RWPE2 (cell line): ENCODE data around the gene GADD45A.

Experiments
- ATAC-seq: fragments of 200-7000 bp; cut with Tn5 transposase; 3 replicates; pipeline ENCODE4 v1.9.1; 2021; ENCODE audit warnings: low read depth
- DNase-seq: peaks from one replicate; pipeline ENCODE4 v3.0.0-alpha.2; 2020; ENCODE audit warnings: low spot score
- H3K27ac ChIP-seq: fragments of 450-650 bp; 2 replicates; pipeline ENCODE4 v1.5.1; 2017; ENCODE audit warnings: mild to moderate bottlenecking; ENCODE audit not compliant: poor library complexity, severe bottlenecking
- H3K27me3 ChIP-seq: fragments of 250-450 bp; sonication (Bioruptor Pico); 2 replicates; pipeline ENCODE4 v1.5.1; 2021; ENCODE audit warnings: mild to moderate bottlenecking, moderate library complexity; ENCODE audit not compliant: insufficient read depth, poor library complexity, severe bottlenecking
- H3K36me3 ChIP-seq: fragments of 250-450 bp; sonication (Bioruptor Pico); 2 replicates; pipeline ENCODE4 v1.5.1; 2020; ENCODE audit warnings: low read depth, mild to moderate bottlenecking, moderate library complexity
- H3K4me1 ChIP-seq: fragments of 250-450 bp; sonication (Bioruptor Pico); 2 replicates; pipeline ENCODE4 v1.5.1; 2021; ENCODE audit warnings: mild to moderate bottlenecking, moderate library complexity; ENCODE audit not compliant: insufficient read depth, poor library complexity, severe bottlenecking
- H3K4me3 ChIP-seq: fragments of 250-450 bp; sonication (Bioruptor Pico); 2 replicates; pipeline ENCODE4 v1.5.1; 2021; ENCODE audit warnings: mild to moderate bottlenecking, moderate library complexity; ENCODE audit not compliant: severe bottlenecking
- H3K9me3 ChIP-seq: fragments of 250-450 bp; sonication (Bioruptor Pico); 2 replicates; pipeline ENCODE4 v1.5.1; 2021; ENCODE audit warnings: mild to moderate bottlenecking, moderate library complexity; ENCODE audit not compliant: severe bottlenecking
- TF ChIP-seq, protein P1 (sequence below): fragments of 450-650 bp; IDR thresholded peaks from one replicate; pipeline ENCODE4 v1.5.1; 2017; ENCODE audit warnings: mild to moderate bottlenecking, moderate library complexity; ENCODE audit not compliant: poor library complexity, severe bottlenecking

The GADD45A gene

DNA sequence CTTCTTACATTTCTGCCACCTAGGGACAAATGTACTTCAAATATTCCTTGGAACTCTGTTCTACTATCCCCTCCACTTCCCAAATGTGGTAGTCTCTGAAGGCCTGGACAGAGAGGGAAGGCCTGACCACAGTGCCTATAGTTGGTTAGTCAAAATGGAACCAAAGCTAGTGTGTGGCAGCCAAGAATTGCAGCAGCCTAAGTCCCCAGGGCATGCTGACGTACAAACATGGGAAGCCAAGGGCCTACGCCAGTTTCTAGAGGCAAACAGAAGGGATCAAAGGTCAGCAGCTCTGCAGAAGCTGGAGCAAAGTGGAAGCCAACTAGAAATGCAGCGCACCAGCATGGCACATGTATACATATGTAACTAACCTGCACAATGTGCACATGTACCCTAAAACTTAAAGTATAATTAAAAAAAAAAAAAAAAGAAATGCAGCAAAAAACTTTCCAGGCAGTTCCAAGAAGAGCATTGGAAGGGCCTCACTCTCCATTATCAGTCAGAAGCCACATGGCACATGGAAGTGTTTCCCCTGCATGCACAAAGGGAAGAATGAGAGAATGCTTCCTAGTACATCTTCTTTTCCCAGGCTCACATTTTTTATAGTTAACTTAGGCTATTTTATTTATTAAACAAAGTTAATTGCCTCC is 39.4 kb upstream of the GADD45A start:
- TF ChIP-seq, protein P1, sequence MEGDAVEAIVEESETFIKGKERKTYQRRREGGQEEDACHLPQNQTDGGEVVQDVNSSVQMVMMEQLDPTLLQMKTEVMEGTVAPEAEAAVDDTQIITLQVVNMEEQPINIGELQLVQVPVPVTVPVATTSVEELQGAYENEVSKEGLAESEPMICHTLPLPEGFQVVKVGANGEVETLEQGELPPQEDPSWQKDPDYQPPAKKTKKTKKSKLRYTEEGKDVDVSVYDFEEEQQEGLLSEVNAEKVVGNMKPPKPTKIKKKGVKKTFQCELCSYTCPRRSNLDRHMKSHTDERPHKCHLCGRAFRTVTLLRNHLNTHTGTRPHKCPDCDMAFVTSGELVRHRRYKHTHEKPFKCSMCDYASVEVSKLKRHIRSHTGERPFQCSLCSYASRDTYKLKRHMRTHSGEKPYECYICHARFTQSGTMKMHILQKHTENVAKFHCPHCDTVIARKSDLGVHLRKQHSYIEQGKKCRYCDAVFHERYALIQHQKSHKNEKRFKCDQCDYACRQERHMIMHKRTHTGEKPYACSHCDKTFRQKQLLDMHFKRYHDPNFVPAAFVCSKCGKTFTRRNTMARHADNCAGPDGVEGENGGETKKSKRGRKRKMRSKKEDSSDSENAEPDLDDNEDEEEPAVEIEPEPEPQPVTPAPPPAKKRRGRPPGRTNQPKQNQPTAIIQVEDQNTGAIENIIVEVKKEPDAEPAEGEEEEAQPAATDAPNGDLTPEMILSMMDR, result no peak

DNA sequence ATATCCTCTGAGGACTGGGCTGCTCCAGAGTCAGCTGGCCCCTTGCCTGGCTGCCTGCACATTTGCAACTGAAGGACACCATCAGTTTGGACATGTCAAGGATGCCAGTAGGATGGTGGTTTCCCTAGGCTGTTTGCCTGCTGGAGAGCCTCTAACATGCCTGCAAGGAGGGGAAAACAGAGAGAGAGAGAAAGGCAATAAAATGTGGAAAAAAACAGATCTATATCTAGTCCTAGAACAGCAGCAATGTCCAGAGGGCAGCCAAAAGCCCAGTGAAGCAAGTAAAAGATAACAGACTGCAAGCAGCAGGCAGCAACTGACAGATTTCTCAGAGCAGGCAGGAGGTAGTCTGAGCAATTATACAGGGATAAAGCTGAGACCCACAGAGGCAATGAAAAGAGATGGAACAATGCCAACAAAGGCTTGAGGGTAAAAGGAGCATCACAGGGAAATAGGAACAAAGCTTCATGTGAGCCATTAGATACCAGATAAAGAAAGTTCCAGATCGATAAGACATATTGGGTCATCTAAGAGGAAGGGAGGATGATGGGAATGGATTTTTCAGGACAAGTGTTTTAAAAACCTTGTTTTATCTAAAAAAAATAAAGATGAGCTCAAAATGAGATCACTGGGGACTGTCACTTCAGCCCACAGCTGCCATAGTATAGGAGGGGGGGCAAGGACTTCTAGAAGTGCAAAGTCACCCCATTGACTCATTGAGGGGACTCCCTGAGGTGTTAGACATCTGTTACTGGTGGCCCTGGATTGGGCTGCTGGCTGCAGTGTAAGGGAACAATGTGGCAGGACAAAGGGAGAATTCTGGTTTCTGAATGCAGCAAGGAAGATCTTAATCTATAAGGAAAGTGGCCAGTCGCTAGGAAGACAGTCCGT is 38.6 kb upstream of the GADD45A start:
- TF ChIP-seq, protein P1, result no peak
- Histone ChIP-seq H3K9me3 (no peaks in the 10 kb centered on the region), H3K27ac (no peak overlapping the region), H3K27me3 (no peaks in the 10 kb centered on the region), H3K36me3 (no peaks in the 10 kb centered on the region), H3K4me1 (peaks cover 7% of the 10 kb centered on the region), H3K4me3 (no peak overlapping the region)
- ATAC-seq (0 out of 3 replicates have a peak, but pooled peaks have one; percentile 19), DNase-seq (no peak)

More for the DNA sequence above, 39.4 kb upstream of the GADD45A start:
- DNase-seq, result no peak
- H3K27ac ChIP-seq, result no peak overlapping the region
- ATAC-seq, result no peak
- no peaks in the 10 kb centered on the region for H3K9me3 ChIP-seq
- no peaks in the 10 kb centered on the region for H3K36me3 ChIP-seq
- peaks cover 7% of the 10 kb centered on the region for H3K4me1 ChIP-seq
- no peak overlapping the region for H3K4me3 ChIP-seq
- no peaks in the 10 kb centered on the region for H3K27me3 ChIP-seq

DNA sequence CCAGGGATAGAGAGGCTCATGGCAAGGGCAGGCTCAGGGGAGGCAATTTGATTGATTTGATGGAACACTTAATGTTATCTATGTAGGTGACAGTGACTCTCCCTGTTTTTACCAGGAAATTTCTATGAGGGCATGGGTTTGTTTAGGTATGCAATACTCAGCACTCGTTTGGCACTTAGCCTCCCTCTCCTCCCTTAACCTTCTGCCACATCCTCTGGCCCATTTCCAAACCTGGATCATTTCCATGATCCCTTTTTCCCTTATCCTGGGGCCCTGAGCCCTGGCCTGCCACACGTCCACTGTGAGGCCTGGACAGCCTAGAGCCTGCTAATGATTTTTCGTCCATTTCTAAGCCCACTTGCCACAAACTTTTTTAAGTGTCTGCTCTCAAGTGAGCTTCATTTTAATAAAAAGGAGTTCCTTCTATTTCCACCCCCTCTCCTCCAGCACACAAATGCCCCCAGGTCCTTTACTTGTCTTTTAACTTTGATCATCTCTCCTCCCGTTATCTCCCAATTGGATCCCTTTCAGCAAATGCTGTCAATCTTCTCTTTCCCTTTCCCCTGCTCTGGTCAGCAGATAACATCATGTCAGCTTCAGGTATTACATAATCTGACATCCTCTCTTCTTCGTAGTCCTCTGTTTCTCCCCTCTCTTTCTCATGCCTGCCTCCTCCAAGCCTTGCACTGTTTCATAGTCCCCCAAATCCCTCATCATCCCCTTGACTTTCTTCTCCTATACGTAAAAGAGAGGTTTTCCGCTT is 37.8 kb upstream of the GADD45A start:
- no peak for DNase-seq
- Histone ChIP-seq H3K36me3 (no peaks in the 10 kb centered on the region), H3K27ac (no peak overlapping the region), H3K4me1 (peaks cover 7% of the 10 kb centered on the region), H3K9me3 (no peaks in the 10 kb centered on the region), H3K27me3 (no peaks in the 10 kb centered on the region), H3K4me3 (no peak overlapping the region)
- ATAC-seq, result peak; percentile 48; the same call in 2 of the 3 replicates
- TF ChIP-seq, protein P1, result no peak

DNA sequence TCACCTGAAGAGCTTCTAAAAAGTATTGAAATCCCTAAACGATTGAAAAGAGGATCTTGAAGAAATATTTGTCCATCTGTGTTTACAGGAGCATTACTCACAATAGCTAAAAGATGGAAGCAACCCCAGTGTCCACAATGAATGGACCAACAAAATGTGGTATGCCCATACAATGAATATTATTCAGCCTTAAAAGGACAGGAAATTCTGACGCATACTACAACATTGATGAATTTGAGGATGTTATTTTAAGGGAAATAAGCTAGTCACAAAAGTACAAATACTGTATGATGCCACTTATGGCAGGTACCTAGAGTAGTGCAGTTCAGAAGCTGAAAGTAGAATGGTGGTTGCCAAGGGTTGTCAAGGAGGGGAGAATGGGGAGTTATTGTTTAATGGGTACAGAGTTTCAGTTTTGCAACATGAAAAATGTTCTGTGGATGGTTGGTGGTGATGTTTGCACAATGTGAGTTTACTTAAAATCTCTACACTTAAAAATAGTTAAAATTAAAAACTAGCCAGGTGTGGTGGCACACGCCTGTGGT is 37.1 kb upstream of the GADD45A start:
- Histone ChIP-seq H3K27ac (no peak overlapping the region), H3K4me3 (no peak overlapping the region), H3K27me3 (no peaks in the 10 kb centered on the region), H3K36me3 (no peaks in the 10 kb centered on the region), H3K4me1 (peaks cover 7% of the 10 kb centered on the region), H3K9me3 (no peaks in the 10 kb centered on the region)
- ATAC-seq (no peak), DNase-seq (no peak)
- TF ChIP-seq, protein P1, result no peak
